Gastroesophageal sphincter (tissue), 4 donors: ENCODE measurements around the gene ZBTB7A. TPM values are rescaled to one million over a fixed set of nuclear protein-coding genes. Genes with fewer than 3 reads are reported as not detected.
"Not testable (repeated sequence)": the region's sequence is repeated elsewhere in the genome, so short reads cannot be mapped to it uniquely, and the experiment has no call there.

ENCODE experiments used
- ATAC-seq: fragments of 150-250 bp; one replicate; pipeline ENCODE4 v1.9.1; 2016; ENCODE audit warnings: mild to moderate bottlenecking, moderate library complexity
- H3K27ac ChIP-seq, 4 donors: fragments of 200-600 bp; sonication (generic) in 3 of 4; 1 replicate in 3 of 4; 2 replicates in 1 of 4; pipeline ENCODE4 v1.5.1; 2016 to 2019
- H3K27me3 ChIP-seq: fragments of 200-600 bp; sonication (generic); one replicate; pipeline ENCODE4 v1.5.1; 2019
- H3K36me3 ChIP-seq, 2 donors: fragments of 200-600 bp; sonication (generic); one replicate each; pipeline ENCODE4 v1.5.1; 2019; ENCODE audit warnings: control low read depth in 1 of 2
- H3K4me1 ChIP-seq, 3 donors: fragments of 200-600 bp; sonication (generic); 1 replicate in 2 of 3; 2 replicates in 1 of 3; pipeline ENCODE4 v1.5.1; 2016 to 2019; ENCODE audit warnings: control low read depth in 2 of 3
- H3K4me3 ChIP-seq, 2 donors: fragments of 200-600 bp; sonication (generic); one replicate each; pipeline ENCODE4 v1.5.1; 2019; ENCODE audit warnings: mild to moderate bottlenecking in 1 of 2, moderate library complexity in 1 of 2
- H3K9me3 ChIP-seq, 3 donors: fragments of 200-600 bp; sonication (generic); one replicate each; pipeline ENCODE4 v1.5.1; 2017 to 2019; ENCODE audit warnings: control low read depth in 2 of 3
- EP300 ChIP-seq: sonication (generic); formaldehyde crosslinking; IDR thresholded peaks from one replicate; pipeline ENCODE4 v1.6.1; 2017; ENCODE audit warnings: antibody characterized with exemption, mild to moderate bottlenecking
- POLR2A ChIP-seq, 2 donors: fragments of 450-650 bp; IDR thresholded peaks; one replicate each; pipeline ENCODE4 v1.6.1; 2017; ENCODE audit warnings: antibody characterized with exemption in 2 of 2, mild to moderate bottlenecking in 2 of 2, moderate library complexity in 1 of 2
- POLR2AphosphoS5 ChIP-seq: sonication (generic); formaldehyde crosslinking; IDR thresholded peaks from one replicate; pipeline ENCODE4 v1.6.1; 2017; ENCODE audit warnings: antibody characterized with exemption
- WGBS, 2 donors: methylation state at CpG; one replicate each; pipeline ENCODE4 v1.1.5; 2018; ENCODE audit warnings: low coverage in 1 of 2; 5-methylcytosine and 5-hydroxymethylcytosine counted together
- total RNA-seq, 4 donors: library from RNA; depleted of rRNA; stranded (reverse); fragments of >200 nt; gene quantifications; one replicate each; pipeline ENCODE4 v1.1.0, GENCODE V29; 2016
- TF ChIP-seq, protein P1 (sequence below), 4 experiments: fragments of 200-600 bp in 2 of 4; fragments of 450-650 bp in 2 of 4; sonication (generic) in 1 of 4; IDR thresholded peaks; one replicate each; pipeline ENCODE4 v1.5.1; 2017 to 2019; ENCODE audit warnings: antibody characterized with exemption in 4 of 4, mild to moderate bottlenecking in 2 of 4, moderate library complexity in 2 of 4

Gene ZBTB7A
- total RNA-seq, 4 donors from 2014 or later, result 65.6 to 122 (median 82.4) TPM

GRCh38 chr19:4012975-4013634 lies 53.6 kb downstream of the ZBTB7A start:
- Histone ChIP-seq H3K36me3 (peaks cover 0 to 33% of the 10 kb centered on the region in 2 donors), H3K27me3 (no peaks in the 10 kb centered on the region), H3K9me3 (no peaks in the 10 kb centered on the region), H3K4me3 (no peak overlapping the region), H3K27ac (peak overlapping the region in 2 of 4 donors; percentile 78 to 83), H3K4me1 (peaks cover 0 to 94% (median 59%) of the 10 kb centered on the region in 3 donors)
- WGBS, 2 donors, result 76% methylated on average over 11 of the region's 33 CpGs; no CpG with 5 or more reads in 1 of the 2 donors
- no peak for TF ChIP-seq EP300
- TF ChIP-seq, protein P1, sequence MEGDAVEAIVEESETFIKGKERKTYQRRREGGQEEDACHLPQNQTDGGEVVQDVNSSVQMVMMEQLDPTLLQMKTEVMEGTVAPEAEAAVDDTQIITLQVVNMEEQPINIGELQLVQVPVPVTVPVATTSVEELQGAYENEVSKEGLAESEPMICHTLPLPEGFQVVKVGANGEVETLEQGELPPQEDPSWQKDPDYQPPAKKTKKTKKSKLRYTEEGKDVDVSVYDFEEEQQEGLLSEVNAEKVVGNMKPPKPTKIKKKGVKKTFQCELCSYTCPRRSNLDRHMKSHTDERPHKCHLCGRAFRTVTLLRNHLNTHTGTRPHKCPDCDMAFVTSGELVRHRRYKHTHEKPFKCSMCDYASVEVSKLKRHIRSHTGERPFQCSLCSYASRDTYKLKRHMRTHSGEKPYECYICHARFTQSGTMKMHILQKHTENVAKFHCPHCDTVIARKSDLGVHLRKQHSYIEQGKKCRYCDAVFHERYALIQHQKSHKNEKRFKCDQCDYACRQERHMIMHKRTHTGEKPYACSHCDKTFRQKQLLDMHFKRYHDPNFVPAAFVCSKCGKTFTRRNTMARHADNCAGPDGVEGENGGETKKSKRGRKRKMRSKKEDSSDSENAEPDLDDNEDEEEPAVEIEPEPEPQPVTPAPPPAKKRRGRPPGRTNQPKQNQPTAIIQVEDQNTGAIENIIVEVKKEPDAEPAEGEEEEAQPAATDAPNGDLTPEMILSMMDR (IDR thresholded peaks at IDR 0.05), result no peak
- TF ChIP-seq POLR2AphosphoS5, result no peak
- no peak for TF ChIP-seq POLR2A (IDR thresholded peaks at IDR 0.05)
- no peak for ATAC-seq

DNA sequence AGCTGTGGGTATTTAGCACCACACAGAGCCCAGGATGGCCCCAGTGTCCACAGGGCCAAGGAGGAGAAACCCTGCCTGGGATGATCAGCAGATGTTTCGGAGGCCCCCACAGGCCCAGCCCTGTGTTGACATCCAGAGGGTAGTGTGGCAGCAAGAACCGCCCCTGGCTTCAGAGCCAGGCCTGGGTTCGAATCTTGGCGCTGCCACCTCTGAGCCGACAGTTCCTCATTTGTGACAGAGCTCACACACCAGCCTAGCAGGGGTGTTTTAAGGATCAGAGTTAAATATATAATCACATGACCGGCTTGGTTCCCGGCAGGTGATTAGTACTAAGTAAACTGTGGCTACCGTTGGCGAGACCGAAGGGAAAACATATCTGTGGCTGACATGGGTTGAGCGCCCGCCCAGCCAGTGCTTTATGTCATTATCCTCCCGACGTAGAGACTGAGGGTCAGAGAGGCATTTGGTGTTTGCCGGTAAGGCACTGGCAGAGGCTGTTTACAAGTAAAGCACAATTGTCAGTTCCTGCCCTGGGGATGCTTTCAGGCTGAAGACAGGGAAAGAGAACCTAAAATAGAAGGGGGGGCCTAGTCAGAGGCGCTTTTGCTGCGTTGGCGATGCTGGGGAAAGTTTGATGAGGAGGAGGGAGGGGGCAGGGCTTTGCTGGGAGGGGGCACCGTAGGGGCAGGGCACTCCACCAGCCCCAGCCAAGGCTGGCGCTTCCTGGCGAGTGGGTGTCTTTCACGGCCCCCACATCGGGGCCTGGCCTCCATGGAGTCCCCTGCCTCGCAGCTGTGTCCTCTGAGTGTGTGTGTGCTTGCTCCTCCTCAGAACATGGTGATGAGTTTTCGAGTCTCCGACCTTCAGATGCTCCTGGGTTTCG lies 54.4 kb downstream of the ZBTB7A start:
- H3K27ac ChIP-seq, result peak overlapping the region in 3 of 4 donors; percentile 58 to 83 (median 78)
- H3K9me3 ChIP-seq, result no peaks in the 10 kb centered on the region
- ATAC-seq, result no peak
- no peak for TF ChIP-seq POLR2A (IDR thresholded peaks at IDR 0.05)
- peak; percentile 81 for TF ChIP-seq POLR2AphosphoS5
- H3K4me3 ChIP-seq, result no peak overlapping the region
- peaks cover 0 to 92% (median 59%) of the 10 kb centered on the region in 3 donors for H3K4me1 ChIP-seq
- peaks cover 0 to 31% of the 10 kb centered on the region in 2 donors for H3K36me3 ChIP-seq
- no peaks in the 10 kb centered on the region for H3K27me3 ChIP-seq
- 45 to 85% methylated on average over 4 to 15 of the region's 27 CpGs for WGBS, 2 donors

DNA sequence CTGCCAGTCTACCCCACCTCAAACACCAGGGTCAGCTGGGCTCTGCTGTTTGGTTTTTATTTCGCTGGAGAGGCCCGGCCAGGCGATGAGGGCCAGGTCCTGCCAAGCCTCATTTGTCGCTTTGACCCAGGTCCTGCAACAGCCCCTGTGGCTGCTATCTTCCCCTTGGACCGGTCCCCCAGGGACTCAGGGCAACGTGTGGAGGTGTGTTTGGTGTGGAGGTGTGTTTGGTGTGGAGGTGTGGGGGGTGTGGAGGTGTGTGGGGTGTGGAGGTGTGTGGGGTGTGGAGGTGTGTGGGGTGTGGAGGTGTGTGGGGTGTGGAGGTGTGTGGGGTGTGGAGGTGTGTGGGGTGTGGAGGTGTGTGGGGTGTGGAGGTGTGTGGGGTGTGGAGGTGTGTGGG lies 55.3 kb downstream of the ZBTB7A start:
- H3K27me3 ChIP-seq, H3K9me3 ChIP-seq, ATAC-seq: not testable (repeated sequence)
- WGBS, 2 donors, result no CpG with 5 or more reads among the region's 6 CpGs
- H3K4me1 ChIP-seq, result peaks cover 0 to 91% (median 59%) of the 10 kb centered on the region in 3 donors
- peaks cover 0 to 24% of the 10 kb centered on the region in 2 donors for H3K36me3 ChIP-seq
- peak overlapping the region in 1 of 2 donors; percentile 27 for H3K4me3 ChIP-seq
- peak overlapping the region in 3 of 4 donors; percentile 69 to 97 (median 95) for H3K27ac ChIP-seq

- ATAC-seq, result no peak
- Histone ChIP-seq H3K9me3 (no peaks in the 10 kb centered on the region), H3K36me3 (peaks cover 0 to 24% of the 10 kb centered on the region in 2 donors), H3K4me3 (peak overlapping the region in 1 of 2 donors; percentile 27), H3K27ac (peak overlapping the region in 3 of 4 donors; percentile 69 to 97 (median 95)), H3K4me1 (peaks cover 0 to 89% (median 53%) of the 10 kb centered on the region in 3 donors), H3K27me3 (no peaks in the 10 kb centered on the region)
- no peak for TF ChIP-seq EP300
- TF ChIP-seq, protein P1 (IDR thresholded peaks at IDR 0.05), result no peak
- no peak for TF ChIP-seq POLR2AphosphoS5
- TF ChIP-seq POLR2A (IDR thresholded peaks at IDR 0.05), result no peak
- 20% methylated on average over 1 of the region's 14 CpGs; no CpG with 5 or more reads in 1 of the 2 donors for whole genome bisulfite sequencing, 2 donors
These were observed 55.9 kb downstream of the ZBTB7A start for GRCh38 chr19:4010808-4011110.

- Histone ChIP-seq H3K4me3 (peak overlapping the region in 1 of 2 donors; percentile 27), H3K27me3 (no peaks in the 10 kb centered on the region), H3K4me1 (peaks cover 0 to 84% (median 48%) of the 10 kb centered on the region in 3 donors), H3K36me3 (peaks cover 0 to 24% of the 10 kb centered on the region in 2 donors), H3K9me3 (no peaks in the 10 kb centered on the region), H3K27ac (peak overlapping the region; percentile 2 to 97 (median 82))
- no CpG with 5 or more reads among the region's 24 CpGs for WGBS, 2 donors
- ATAC-seq, result no peak
- peak; percentile 84 for TF ChIP-seq POLR2AphosphoS5
- TF ChIP-seq EP300, result no peak
- TF ChIP-seq POLR2A (IDR thresholded peaks at IDR 0.05), result peak in 1 of 2 donors; percentile 14
- TF ChIP-seq, protein P1 (IDR thresholded peaks at IDR 0.05), result no peak
These were observed 56.5 kb downstream of the ZBTB7A start for GRCh38 chr19:4009990-4010807.
